GM21528 (cell line): Measurements from ENCODE around the gene ABCA3.
"Not testable (repeated sequence)": the region's sequence is repeated elsewhere in the genome, so short reads cannot be mapped to it uniquely, and the experiment has no call there.

Experiments
- ATAC-seq: cut with Tn5 transposase; IDR thresholded peaks from one replicate; pipeline ENCODE4 v1.9.1; 2021; ENCODE audit warnings: mild to moderate bottlenecking, moderate library complexity; ENCODE audit not compliant: unreplicated experiment, low FRiP score

The ABCA3 gene

GRCh38 chr16:2282866-2283555 is 57.5 kb downstream of the ABCA3 start:
- no peak for ATAC-seq

GRCh38 chr16:2282262-2282661 is 58.3 kb downstream of the ABCA3 start:
- ATAC-seq = no peak

- ATAC-seq = no peak
Measured at GRCh38 chr16:2280981-2281542, 59.5 kb downstream of the ABCA3 start.

GRCh38 chr16:2280461-2280860 is 60.1 kb downstream of the ABCA3 start:
- no peak for ATAC-seq

- no peak for ATAC-seq
Measured at GRCh38 chr16:2278956-2279800, 61.4 kb downstream of the ABCA3 start.

- ATAC-seq = no peak
Measured at GRCh38 chr16:2278272-2278608, 62.3 kb downstream of the ABCA3 start.

- no peak for ATAC-seq
Measured at GRCh38 chr16:2277466-2278271, 62.9 kb downstream of the ABCA3 start.

GRCh38 chr16:2276368-2277195 is 63.9 kb downstream of the ABCA3 start:
- no peak for ATAC-seq

GRCh38 chr16:2275476-2276367 is 64.8 kb downstream of the ABCA3 start:
- no peak for ATAC-seq

GRCh38 chr16:2273931-2274330 is 66.6 kb downstream of the ABCA3 start:
- ATAC-seq = no peak

GRCh38 chr16:2273484-2273883 is 67.0 kb downstream of the ABCA3 start:
- no peak for ATAC-seq

GRCh38 chr16:2271848-2272461 is 68.6 kb downstream of the ABCA3 start:
- no peak for ATAC-seq

GRCh38 chr16:2270588-2271470 is 69.7 kb downstream of the ABCA3 start:
- no peak for ATAC-seq

- no peak for ATAC-seq
Measured at GRCh38 chr16:2270070-2270462, 70.5 kb downstream of the ABCA3 start.

- ATAC-seq = peak; percentile 73
Measured at GRCh38 chr16:2267913-2268666, 72.4 kb downstream of the ABCA3 start, which contains the start of gene RNPS1. TSS of gene RNPS1 (minus strand) at chr16:2268126. CDS start at chr16:2264643, 3,483 bp downstream.

- ATAC-seq = peak; percentile 61
Measured at GRCh38 chr16:2267505-2267912, 73.0 kb downstream of the ABCA3 start.

- ATAC-seq = not testable (repeated sequence)
Measured at GRCh38 chr16:2266887-2267286, 73.6 kb downstream of the ABCA3 start.
